ENCODE data around the gene DLG5.

DNA sequence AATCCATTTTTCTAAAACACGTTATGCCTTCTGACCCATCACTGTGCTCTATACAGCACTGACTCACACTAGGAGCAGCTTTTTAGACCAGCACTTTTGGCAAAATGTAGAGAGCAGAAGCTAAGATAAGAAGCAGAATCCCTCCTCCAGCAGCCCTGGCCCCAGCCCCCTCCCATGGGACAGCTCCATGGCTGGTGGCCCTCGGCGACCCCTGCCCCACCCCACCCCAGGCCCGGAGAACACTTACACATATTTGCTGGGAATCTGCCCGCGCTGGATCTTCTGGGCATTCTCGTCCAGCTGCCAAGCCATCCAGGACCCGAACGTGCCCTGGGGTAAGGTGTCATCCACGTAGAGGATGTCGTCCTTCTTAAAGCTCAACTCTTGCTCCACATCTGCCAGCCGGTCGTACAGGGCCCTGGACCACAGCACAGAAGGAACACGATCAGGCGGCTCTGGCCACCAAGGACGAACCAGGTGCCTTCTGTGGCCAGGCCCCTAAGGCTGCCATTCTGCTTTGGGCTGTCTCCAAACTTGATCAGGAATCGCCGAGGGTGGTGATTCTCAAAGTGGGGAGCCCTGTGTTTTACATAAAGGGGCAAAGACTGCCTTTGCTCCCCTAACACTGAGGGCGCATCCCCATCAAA is 119.9 kb downstream of the DLG5 start:
- TF ChIP-seq CEBPB (IDR thresholded peaks at IDR 0.05), result no peak
- no peak for TF ChIP-seq EP300 (IDR thresholded peaks at IDR 0.05; ENCODE audit: borderline replicate concordance)
- no peak for TF ChIP-seq RAD21 (IDR thresholded peaks at IDR 0.05; ENCODE audit: low read depth)
- TF ChIP-seq TAF1 (IDR thresholded peaks at IDR 0.05; ENCODE audit: low read depth), result no peak
- TF ChIP-seq, protein P1, sequence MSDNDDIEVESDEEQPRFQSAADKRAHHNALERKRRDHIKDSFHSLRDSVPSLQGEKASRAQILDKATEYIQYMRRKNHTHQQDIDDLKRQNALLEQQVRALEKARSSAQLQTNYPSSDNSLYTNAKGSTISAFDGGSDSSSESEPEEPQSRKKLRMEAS (IDR thresholded peaks at IDR 0.05), result no peak
- TF ChIP-seq, protein P2, sequence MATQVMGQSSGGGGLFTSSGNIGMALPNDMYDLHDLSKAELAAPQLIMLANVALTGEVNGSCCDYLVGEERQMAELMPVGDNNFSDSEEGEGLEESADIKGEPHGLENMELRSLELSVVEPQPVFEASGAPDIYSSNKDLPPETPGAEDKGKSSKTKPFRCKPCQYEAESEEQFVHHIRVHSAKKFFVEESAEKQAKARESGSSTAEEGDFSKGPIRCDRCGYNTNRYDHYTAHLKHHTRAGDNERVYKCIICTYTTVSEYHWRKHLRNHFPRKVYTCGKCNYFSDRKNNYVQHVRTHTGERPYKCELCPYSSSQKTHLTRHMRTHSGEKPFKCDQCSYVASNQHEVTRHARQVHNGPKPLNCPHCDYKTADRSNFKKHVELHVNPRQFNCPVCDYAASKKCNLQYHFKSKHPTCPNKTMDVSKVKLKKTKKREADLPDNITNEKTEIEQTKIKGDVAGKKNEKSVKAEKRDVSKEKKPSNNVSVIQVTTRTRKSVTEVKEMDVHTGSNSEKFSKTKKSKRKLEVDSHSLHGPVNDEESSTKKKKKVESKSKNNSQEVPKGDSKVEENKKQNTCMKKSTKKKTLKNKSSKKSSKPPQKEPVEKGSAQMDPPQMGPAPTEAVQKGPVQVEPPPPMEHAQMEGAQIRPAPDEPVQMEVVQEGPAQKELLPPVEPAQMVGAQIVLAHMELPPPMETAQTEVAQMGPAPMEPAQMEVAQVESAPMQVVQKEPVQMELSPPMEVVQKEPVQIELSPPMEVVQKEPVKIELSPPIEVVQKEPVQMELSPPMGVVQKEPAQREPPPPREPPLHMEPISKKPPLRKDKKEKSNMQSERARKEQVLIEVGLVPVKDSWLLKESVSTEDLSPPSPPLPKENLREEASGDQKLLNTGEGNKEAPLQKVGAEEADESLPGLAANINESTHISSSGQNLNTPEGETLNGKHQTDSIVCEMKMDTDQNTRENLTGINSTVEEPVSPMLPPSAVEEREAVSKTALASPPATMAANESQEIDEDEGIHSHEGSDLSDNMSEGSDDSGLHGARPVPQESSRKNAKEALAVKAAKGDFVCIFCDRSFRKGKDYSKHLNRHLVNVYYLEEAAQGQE (IDR thresholded peaks at IDR 0.05; ENCODE audit: low read depth), result no peak
- no peak for TF ChIP-seq FOXM1 (IDR thresholded peaks at IDR 0.05; ENCODE audit: borderline replicate concordance, low read depth)
- no peak for TF ChIP-seq TEAD4 (IDR thresholded peaks at IDR 0.05)
- no peak for TF ChIP-seq ZBTB7A (IDR thresholded peaks at IDR 0.05; ENCODE audit: low read depth)
- TF ChIP-seq, protein P3, sequence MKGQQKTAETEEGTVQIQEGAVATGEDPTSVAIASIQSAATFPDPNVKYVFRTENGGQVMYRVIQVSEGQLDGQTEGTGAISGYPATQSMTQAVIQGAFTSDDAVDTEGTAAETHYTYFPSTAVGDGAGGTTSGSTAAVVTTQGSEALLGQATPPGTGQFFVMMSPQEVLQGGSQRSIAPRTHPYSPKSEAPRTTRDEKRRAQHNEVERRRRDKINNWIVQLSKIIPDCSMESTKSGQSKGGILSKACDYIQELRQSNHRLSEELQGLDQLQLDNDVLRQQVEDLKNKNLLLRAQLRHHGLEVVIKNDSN (IDR thresholded peaks at IDR 0.05), result no peak
- no peak for TF ChIP-seq TCF12 (IDR thresholded peaks at IDR 0.05; ENCODE audit: low read depth)
- no peak for TF ChIP-seq CREB1 (IDR thresholded peaks at IDR 0.05; ENCODE audit: low read depth)
- TF ChIP-seq NFIC (IDR thresholded peaks at IDR 0.05), result no peak
